ENCODE measurements around the gene LILRA5.
"Not testable (repeated sequence)": the region's sequence is repeated elsewhere in the genome, so short reads cannot be mapped to it uniquely, and the experiment has no call there.

LILRA5 gene

GRCh38 chr19:54305141-54305540 lies 7.8 kb downstream of the LILRA5 start:
- DNase-seq (ENCODE audit: low read depth in 3 of 3) = no peak

GRCh38 chr19:54302257-54302656 lies 10.7 kb downstream of the LILRA5 start:
- no peak for DNase-seq (ENCODE audit: low read depth in 3 of 3)

- no peak for DNase-seq (ENCODE audit: low read depth in 3 of 3)
Measured at GRCh38 chr19:54299515-54299914, 13.5 kb downstream of the LILRA5 start.

GRCh38 chr19:54299126-54299498 lies 13.9 kb downstream of the LILRA5 start:
- no peak for DNase-seq (ENCODE audit: low read depth in 3 of 3)

- no peak for DNase-seq (ENCODE audit: low read depth in 3 of 3)
Measured at GRCh38 chr19:54298357-54299125, 14.4 kb downstream of the LILRA5 start.

GRCh38 chr19:54297759-54298305 lies 15.1 kb downstream of the LILRA5 start:
- DNase-seq (ENCODE audit: low read depth in 3 of 3) = no peak

GRCh38 chr19:54294539-54294938 lies 18.4 kb downstream of the LILRA5 start:
- DNase-seq (ENCODE audit: low read depth in 3 of 3) = no peak

GRCh38 chr19:54289160-54289559 lies 23.8 kb downstream of the LILRA5 start:
- not testable (repeated sequence) for DNase-seq (ENCODE audit: low read depth in 3 of 3)

GRCh38 chr19:54287456-54287855 lies 25.5 kb downstream of the LILRA5 start:
- no peak for DNase-seq (ENCODE audit: low read depth in 3 of 3)

GRCh38 chr19:54286283-54286682 lies 26.7 kb downstream of the LILRA5 start:
- DNase-seq (ENCODE audit: low read depth in 3 of 3) = not testable (repeated sequence)

- not testable (repeated sequence) for DNase-seq (ENCODE audit: low read depth in 3 of 3)
Measured at GRCh38 chr19:54285427-54286056, 27.4 kb downstream of the LILRA5 start.

GRCh38 chr19:54282686-54283470 lies 30.1 kb downstream of the LILRA5 start:
- no peak for DNase-seq (ENCODE audit: low read depth in 3 of 3)

- DNase-seq (ENCODE audit: low read depth in 3 of 3) = not testable (repeated sequence)
Measured at GRCh38 chr19:54281729-54282075, 31.3 kb downstream of the LILRA5 start.

GRCh38 chr19:54281007-54281728 lies 31.8 kb downstream of the LILRA5 start, which contains the start of gene LILRB2:
TSS of gene LILRB2 (minus strand) at chr19:54281110. CDS start at chr19:54280496, 614 bp downstream.
- DNase-seq (ENCODE audit: low read depth in 3 of 3) = no peak

- DNase-seq (ENCODE audit: low read depth in 3 of 3) = not testable (repeated sequence)
Measured at GRCh38 chr19:54280441-54280840, 32.5 kb downstream of the LILRA5 start.

- not testable (repeated sequence) for DNase-seq (ENCODE audit: low read depth in 3 of 3)
Measured at GRCh38 chr19:54280025-54280424, 32.9 kb downstream of the LILRA5 start.

GRCh38 chr19:54279406-54279962 lies 33.5 kb downstream of the LILRA5 start:
- no peak for DNase-seq (ENCODE audit: low read depth in 3 of 3)

- not testable (repeated sequence) for DNase-seq (ENCODE audit: low read depth in 3 of 3)
Measured at GRCh38 chr19:54278571-54279195, 34.3 kb downstream of the LILRA5 start.

- DNase-seq (ENCODE audit: low read depth in 3 of 3) = not testable (repeated sequence)
Measured at GRCh38 chr19:54278056-54278455, 34.9 kb downstream of the LILRA5 start.

- not testable (repeated sequence) for DNase-seq (ENCODE audit: low read depth in 3 of 3)
Measured at GRCh38 chr19:54277111-54277615, 35.8 kb downstream of the LILRA5 start.
